Astrocyte (in vitro differentiated cells and primary cell): ENCODE results near the gene ACSL1. TPM values are rescaled to one million over a fixed set of nuclear protein-coding genes. Genes with fewer than 3 reads are reported as not detected.
A peak's percentile ranks its signal among the peaks of the same experiment; 100 is the strongest.

ENCODE experiments used
- DNase-seq: peaks from one replicate; pipeline ENCODE4 v3.0.0-alpha.2; 2010; ENCODE audit warnings: low read depth
- FAIRE-seq: peaks from 2 replicates; lab custom pipeline; 2011; peaks lifted over from hg19 to GRCh38; lab: Jason Lieb, UNC
- H2AFZ ChIP-seq: 2 replicates; pipeline ENCODE4 v1.6.0; 2012; ENCODE audit warnings: low read depth, low read length, inconsistent platforms
- H3K27ac ChIP-seq: 2 replicates; pipeline ENCODE4 v1.5.1; 2011; ENCODE audit warnings: low read depth, low read length, inconsistent platforms
- H3K27me3 ChIP-seq: 2 replicates; pipeline ENCODE4 v1.6.0; 2011; ENCODE audit warnings: low read length, inconsistent platforms; ENCODE audit not compliant: insufficient read depth
- H3K36me3 ChIP-seq: 2 replicates; pipeline ENCODE4 v1.5.1; 2011; ENCODE audit warnings: low read length, inconsistent platforms; ENCODE audit not compliant: insufficient read depth
- H3K4me1 ChIP-seq: 2 replicates; pipeline ENCODE4 v1.5.1; 2011; ENCODE audit warnings: low read length, inconsistent platforms; ENCODE audit not compliant: insufficient read depth
- H3K4me2 ChIP-seq: 2 replicates; pipeline ENCODE4 v1.6.0; 2012; ENCODE audit warnings: low read length, inconsistent platforms
- H3K4me3 ChIP-seq: 2 replicates; pipeline ENCODE4 v1.5.1; 2011; ENCODE audit warnings: low read depth, mild to moderate bottlenecking, low read length, inconsistent platforms; ENCODE audit not compliant: insufficient read depth
- H3K79me2 ChIP-seq: 2 replicates; pipeline ENCODE4 v1.6.0; 2012; ENCODE audit warnings: mild to moderate bottlenecking, low read length, inconsistent platforms; ENCODE audit not compliant: insufficient read depth
- H3K9ac ChIP-seq: 2 replicates; pipeline ENCODE4 v1.6.0; 2012; ENCODE audit warnings: mild to moderate bottlenecking, low read length, inconsistent platforms
- H3K9me3 ChIP-seq: 2 replicates; pipeline ENCODE4 v1.5.1; 2012; ENCODE audit warnings: low read depth, mild to moderate bottlenecking, low read length, inconsistent platforms; ENCODE audit not compliant: insufficient read depth
- H4K20me1 ChIP-seq: 2 replicates; pipeline ENCODE4 v1.6.0; 2012; ENCODE audit warnings: low read length, inconsistent platforms; ENCODE audit not compliant: insufficient read depth
- H3K27ac Mint-ChIP-seq: one replicate; pipeline ENCODE4 v1.8.0; 2021; ENCODE audit warnings: mild to moderate bottlenecking, mixed read lengths; ENCODE audit not compliant: unreplicated experiment
- H3K27me3 Mint-ChIP-seq: one replicate; pipeline ENCODE4 v1.8.0; 2021; ENCODE audit warnings: low read depth, mixed read lengths; ENCODE audit not compliant: unreplicated experiment
- H3K36me3 Mint-ChIP-seq: one replicate; pipeline ENCODE4 v1.8.0; 2021; ENCODE audit warnings: low read depth, mixed read lengths; ENCODE audit not compliant: unreplicated experiment
- H3K4me1 Mint-ChIP-seq: one replicate; pipeline ENCODE4 v1.8.0; 2021; ENCODE audit warnings: low read depth, mixed read lengths; ENCODE audit not compliant: unreplicated experiment
- H3K4me3 Mint-ChIP-seq: one replicate; pipeline ENCODE4 v1.8.0; 2021; ENCODE audit warnings: mild to moderate bottlenecking, moderate library complexity, mixed read lengths; ENCODE audit not compliant: unreplicated experiment
- H3K9me3 Mint-ChIP-seq: one replicate; pipeline ENCODE4 v1.8.0; 2021; ENCODE audit warnings: mild to moderate bottlenecking, mixed read lengths; ENCODE audit not compliant: unreplicated experiment
- EZH2 ChIP-seq: IDR thresholded peaks from 2 replicates; pipeline ENCODE4 v1.6.1; 2012; ENCODE audit warnings: mild to moderate bottlenecking, low read length, inconsistent platforms; ENCODE audit not compliant: insufficient read depth
- total RNA-seq: library from RNA; stranded (reverse); gene quantifications from 2 replicates; pipeline ENCODE4 v1.2.1, GENCODE V29; 2021
- TF ChIP-seq, protein P1 (sequence below): IDR thresholded peaks from 2 replicates; pipeline ENCODE4 v1.5.1; 2011; ENCODE audit warnings: low read depth, mild to moderate bottlenecking, inconsistent platforms, low read length, moderate library complexity; ENCODE audit not compliant: insufficient read depth

ACSL1 gene
- total RNA-seq, 1 donor from 2014 or later, result 7.0 TPM

DNA sequence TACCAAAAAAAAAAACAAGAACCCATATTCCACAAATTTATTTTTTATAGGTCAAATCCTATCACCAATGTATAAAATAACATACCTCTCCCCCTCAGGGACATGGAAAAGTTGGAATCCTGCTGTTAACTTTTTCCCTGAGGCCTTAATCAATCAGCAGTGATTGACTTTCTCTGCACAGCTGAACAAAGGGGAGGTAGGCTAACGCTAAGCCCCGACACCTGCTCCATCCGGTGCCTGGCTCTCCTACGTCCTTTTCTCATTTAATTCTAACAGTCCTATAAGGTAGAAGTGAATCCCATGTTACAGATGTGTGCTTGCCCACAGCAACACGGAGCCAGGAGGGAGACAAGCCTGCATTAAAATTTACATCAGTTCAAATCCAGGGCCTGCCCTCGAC lies 94.7 kb downstream of the ACSL1 start:
- H4K20me1 ChIP-seq, result no peaks in the 10 kb centered on the region
- peaks cover 38% of the 10 kb centered on the region for H3K79me2 ChIP-seq
- no peaks in the 10 kb centered on the region for H3K9me3 ChIP-seq
- Mint-ChIP-seq H3K4me3 (no peak overlapping the region), H3K36me3 (no peaks in the 10 kb centered on the region), H3K9me3 (no peaks in the 10 kb centered on the region), H3K27ac (no peak overlapping the region), H3K4me1 (peaks cover 14% of the 10 kb centered on the region), H3K27me3 (no peaks in the 10 kb centered on the region)
- no peak overlapping the region for H3K27ac ChIP-seq
- H3K4me1 ChIP-seq, result peaks cover 23% of the 10 kb centered on the region
- TF ChIP-seq, protein P1, sequence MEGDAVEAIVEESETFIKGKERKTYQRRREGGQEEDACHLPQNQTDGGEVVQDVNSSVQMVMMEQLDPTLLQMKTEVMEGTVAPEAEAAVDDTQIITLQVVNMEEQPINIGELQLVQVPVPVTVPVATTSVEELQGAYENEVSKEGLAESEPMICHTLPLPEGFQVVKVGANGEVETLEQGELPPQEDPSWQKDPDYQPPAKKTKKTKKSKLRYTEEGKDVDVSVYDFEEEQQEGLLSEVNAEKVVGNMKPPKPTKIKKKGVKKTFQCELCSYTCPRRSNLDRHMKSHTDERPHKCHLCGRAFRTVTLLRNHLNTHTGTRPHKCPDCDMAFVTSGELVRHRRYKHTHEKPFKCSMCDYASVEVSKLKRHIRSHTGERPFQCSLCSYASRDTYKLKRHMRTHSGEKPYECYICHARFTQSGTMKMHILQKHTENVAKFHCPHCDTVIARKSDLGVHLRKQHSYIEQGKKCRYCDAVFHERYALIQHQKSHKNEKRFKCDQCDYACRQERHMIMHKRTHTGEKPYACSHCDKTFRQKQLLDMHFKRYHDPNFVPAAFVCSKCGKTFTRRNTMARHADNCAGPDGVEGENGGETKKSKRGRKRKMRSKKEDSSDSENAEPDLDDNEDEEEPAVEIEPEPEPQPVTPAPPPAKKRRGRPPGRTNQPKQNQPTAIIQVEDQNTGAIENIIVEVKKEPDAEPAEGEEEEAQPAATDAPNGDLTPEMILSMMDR, result no peak
- TF ChIP-seq EZH2, result no peak
- DNase-seq, result no peak
- H3K36me3 ChIP-seq, result peaks cover 4% of the 10 kb centered on the region
- H3K4me2 ChIP-seq, result no peak overlapping the region
- H2AFZ ChIP-seq, result no peak overlapping the region
- no peak overlapping the region for H3K4me3 ChIP-seq
- no peak for FAIRE-seq
- H3K27me3 ChIP-seq, result no peaks in the 10 kb centered on the region
- no peak overlapping the region for H3K9ac ChIP-seq

DNA sequence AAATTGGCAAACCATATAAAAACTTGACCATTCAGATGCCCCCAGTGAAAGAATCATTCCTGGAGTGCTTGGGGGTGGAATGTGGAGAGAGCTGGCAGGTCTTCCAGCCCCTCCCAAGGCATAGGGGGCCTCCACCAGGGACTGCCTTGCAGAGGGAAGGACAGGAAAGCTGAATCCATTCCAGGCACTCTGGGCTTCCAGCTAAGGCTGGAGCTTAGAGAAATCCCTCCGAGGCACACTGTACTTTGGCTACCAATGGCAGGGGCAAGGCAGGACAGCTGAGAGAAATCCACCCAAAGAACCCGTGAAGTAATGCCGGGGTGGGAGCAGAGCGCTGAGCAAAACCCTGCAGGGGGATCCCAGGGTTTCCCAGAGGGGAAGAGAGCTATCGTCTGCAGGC lies 95.8 kb downstream of the ACSL1 start:
- TF ChIP-seq, protein P1, result no peak
- TF ChIP-seq EZH2, result no peak
- H3K4me2 ChIP-seq, result peak overlapping the region; percentile 17
- H3K4me1 ChIP-seq, result peaks cover 23% of the 10 kb centered on the region
- H3K4me3 ChIP-seq, result no peak overlapping the region
- H3K27me3 Mint-ChIP-seq, result no peaks in the 10 kb centered on the region
- H3K9me3 ChIP-seq, result no peaks in the 10 kb centered on the region
- no peak overlapping the region for H3K27ac Mint-ChIP-seq
- H3K4me3 Mint-ChIP-seq, result no peak overlapping the region
- H3K4me1 Mint-ChIP-seq, result peaks cover 14% of the 10 kb centered on the region
- H3K36me3 ChIP-seq, result peaks cover 4% of the 10 kb centered on the region
- H4K20me1 ChIP-seq, result no peaks in the 10 kb centered on the region
- no peaks in the 10 kb centered on the region for H3K27me3 ChIP-seq
- FAIRE-seq (no peak), DNase-seq (no peak)
- H3K36me3 Mint-ChIP-seq, result no peaks in the 10 kb centered on the region
- no peak overlapping the region for H2AFZ ChIP-seq
- H3K9ac ChIP-seq, result no peak overlapping the region
- H3K27ac ChIP-seq, result no peak overlapping the region
- H3K9me3 Mint-ChIP-seq, result no peaks in the 10 kb centered on the region
- H3K79me2 ChIP-seq, result peaks cover 38% of the 10 kb centered on the region

DNA sequence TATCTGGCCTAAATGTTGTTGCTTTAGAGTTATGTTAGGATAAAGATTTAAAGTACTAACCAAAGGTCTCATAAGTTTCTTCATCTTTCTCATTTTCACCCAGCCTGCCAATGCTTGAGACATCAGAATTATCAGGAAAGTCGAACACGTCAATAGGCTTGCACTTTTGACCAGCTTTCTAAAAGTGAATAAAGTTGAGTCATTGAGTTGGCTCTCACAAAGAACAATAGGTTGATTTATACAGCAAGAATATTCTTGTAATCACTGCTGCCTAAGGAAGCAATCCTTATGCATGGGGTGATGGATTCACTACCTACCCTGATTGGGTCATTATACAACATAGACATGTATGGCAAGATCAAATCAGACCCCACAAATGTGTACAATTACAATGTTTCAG lies 96.9 kb downstream of the ACSL1 start:
- H3K79me2 ChIP-seq, result peaks cover 38% of the 10 kb centered on the region
- Mint-ChIP-seq H3K36me3 (no peaks in the 10 kb centered on the region), H3K27ac (no peak overlapping the region), H3K4me1 (peaks cover 14% of the 10 kb centered on the region), H3K9me3 (no peaks in the 10 kb centered on the region), H3K4me3 (no peak overlapping the region), H3K27me3 (no peaks in the 10 kb centered on the region)
- no peak overlapping the region for H2AFZ ChIP-seq
- peak overlapping the region; percentile 15 for H3K9ac ChIP-seq
- H3K9me3 ChIP-seq, result no peaks in the 10 kb centered on the region
- no peak overlapping the region for H3K4me3 ChIP-seq
- peak overlapping the region; percentile 49 for H3K27ac ChIP-seq
- H3K36me3 ChIP-seq, result peaks cover 4% of the 10 kb centered on the region
- H3K4me2 ChIP-seq, result peak overlapping the region; percentile 47
- DNase-seq (peak; percentile 61), FAIRE-seq (no peak)
- no peak for TF ChIP-seq EZH2
- TF ChIP-seq, protein P1, result no peak
- no peaks in the 10 kb centered on the region for H4K20me1 ChIP-seq
- peaks cover 23% of the 10 kb centered on the region for H3K4me1 ChIP-seq
- H3K27me3 ChIP-seq, result no peaks in the 10 kb centered on the region
